Activated CD4-positive, alpha-beta T cell treated with anti-CD3 and anti-CD28 coated beads, Interleukin-2, amount 10 ng/mL, durations not matched to agents 24 days and 14 days (primary cell): ENCODE results near the gene COL6A1. TPM values are rescaled to one million over a fixed set of nuclear protein-coding genes. Genes with fewer than 3 reads are reported as not detected.

Experiments used
- DNase-seq: peaks from one replicate; pipeline ENCODE4 v3.0.0; 2022
- H3K27ac Mint-ChIP-seq: one replicate; pipeline ENCODE4 v1.8.0; 2022; ENCODE audit warnings: mild to moderate bottlenecking, mixed read lengths
- H3K27me3 Mint-ChIP-seq: one replicate; pipeline ENCODE4 v1.8.0; 2022; ENCODE audit warnings: mixed read lengths
- H3K36me3 Mint-ChIP-seq: one replicate; pipeline ENCODE4 v1.8.0; 2022; ENCODE audit warnings: low read depth, mild to moderate bottlenecking, mixed read lengths
- H3K4me1 Mint-ChIP-seq: one replicate; pipeline ENCODE4 v1.8.0; 2021; ENCODE audit warnings: mixed read lengths
- H3K4me3 Mint-ChIP-seq: one replicate; pipeline ENCODE4 v1.8.0; 2022; ENCODE audit warnings: mild to moderate bottlenecking, moderate library complexity, mixed read lengths
- H3K9me3 Mint-ChIP-seq: one replicate; pipeline ENCODE4 v1.8.0; 2021; ENCODE audit warnings: mixed read lengths
- intact Hi-C: fragments of 100-400 bp; cut with micrococcal nuclease; formaldehyde crosslinking; loops from one replicate; pipeline ENCODE4 v1.15.1; 2023
- total RNA-seq: library from RNA; stranded (reverse); gene quantifications from 2 replicates; pipeline ENCODE4 v1.2.3, GENCODE V29; 2022

Gene COL6A1
- total RNA-seq, 1 donor from 2014 or later = 0.40 TPM

DNA sequence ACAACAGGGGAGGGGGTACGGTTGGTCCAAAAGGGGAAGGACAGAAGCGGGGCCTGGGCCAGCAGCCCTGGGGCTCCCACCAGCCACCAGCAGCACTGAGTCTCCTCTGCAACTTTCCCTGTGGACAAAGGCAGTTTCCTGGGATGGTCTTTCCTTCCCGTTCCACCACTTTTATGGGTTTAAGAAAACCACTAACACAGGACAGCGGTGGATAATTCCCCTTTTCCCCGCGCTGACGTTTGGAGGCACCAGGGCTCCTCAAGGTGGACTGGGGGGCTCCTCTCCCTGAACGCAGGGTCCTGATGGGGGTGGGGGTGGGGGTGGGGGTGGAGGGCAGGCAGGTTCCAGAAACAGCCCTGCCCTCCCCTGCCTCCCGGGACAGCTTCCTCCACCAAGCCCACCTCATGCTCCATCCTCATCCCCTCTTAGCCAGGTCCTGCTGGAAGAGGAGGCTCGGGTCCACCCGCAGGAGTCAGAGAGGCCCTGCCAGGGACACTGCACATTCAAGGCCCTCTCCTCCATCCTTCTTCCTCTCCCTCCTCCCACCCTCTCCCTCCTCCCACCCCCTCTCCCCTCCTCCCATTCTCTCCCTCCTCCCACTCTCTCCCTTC, 4.8 kb upstream of the COL6A1 start:
- Mint-ChIP-seq H3K27me3 (peaks cover 30% of the 10 kb centered on the region), H3K4me3 (no peak overlapping the region), H3K27ac (no peak overlapping the region), H3K4me1 (peaks cover 11% of the 10 kb centered on the region), H3K36me3 (no peaks in the 10 kb centered on the region), H3K9me3 (no peaks in the 10 kb centered on the region)
- DNase-seq = no peak
- intact Hi-C loops = no loop called here

DNA sequence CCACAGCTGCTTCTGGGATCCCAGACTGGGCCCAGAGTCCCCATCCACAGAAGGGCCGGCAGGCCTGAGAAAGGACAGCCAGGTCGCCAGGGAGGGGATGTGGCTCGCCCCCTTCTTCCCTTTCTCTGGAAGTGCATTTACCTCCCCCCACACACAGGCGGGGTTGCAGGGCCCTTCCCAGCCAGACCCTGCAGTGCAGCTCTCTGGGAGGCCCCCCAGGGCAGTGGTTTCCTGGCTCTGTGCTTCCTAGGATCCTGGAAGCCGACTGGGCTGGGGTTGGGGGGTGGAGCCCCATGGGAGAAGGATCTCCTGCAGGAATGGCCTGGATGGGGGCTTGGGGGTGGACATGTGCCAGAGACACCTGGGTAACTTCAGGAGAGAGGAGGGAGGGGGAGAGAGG, 4.2 kb upstream of the COL6A1 start:
- H3K27ac Mint-ChIP-seq = no peak overlapping the region

DNA sequence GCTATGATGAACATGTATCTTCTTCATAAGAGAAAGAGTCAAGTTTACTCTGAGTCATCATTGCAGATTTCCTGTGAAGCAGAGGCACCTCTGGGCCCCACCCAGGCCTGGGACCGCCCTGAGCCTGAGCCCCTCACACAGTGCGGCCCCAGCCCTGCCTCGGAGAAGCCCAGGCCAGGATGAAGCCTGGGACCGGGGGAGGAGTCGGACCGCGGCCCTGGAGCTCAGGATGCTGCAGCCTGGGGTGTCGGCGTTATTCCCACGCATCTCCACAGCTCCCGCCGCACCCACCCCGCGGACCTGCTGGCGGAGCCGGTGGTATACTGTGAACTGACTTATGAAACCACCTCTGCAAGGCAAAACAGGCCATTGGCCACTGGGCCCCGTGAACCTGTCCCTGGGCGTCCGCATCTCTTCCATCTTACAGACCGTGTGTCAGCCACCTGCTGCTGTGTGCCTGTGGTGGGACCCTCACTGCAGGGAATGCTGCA, 2.4 kb upstream of the COL6A1 start:
- no peaks in the 10 kb centered on the region for H3K9me3 Mint-ChIP-seq
- H3K27me3 Mint-ChIP-seq = peaks cover 32% of the 10 kb centered on the region
- peaks cover 9% of the 10 kb centered on the region for H3K4me1 Mint-ChIP-seq
- H3K27ac Mint-ChIP-seq = no peak overlapping the region
- no peak overlapping the region for H3K4me3 Mint-ChIP-seq
- intact Hi-C loops = no loop called here
- DNase-seq = no peak
- H3K36me3 Mint-ChIP-seq = no peaks in the 10 kb centered on the region

More for the DNA sequence above, 4.2 kb upstream of the COL6A1 start:
- no peak overlapping the region for H3K4me3 Mint-ChIP-seq
- intact Hi-C loops = no loop called here
- no peaks in the 10 kb centered on the region for H3K9me3 Mint-ChIP-seq
- H3K36me3 Mint-ChIP-seq = no peaks in the 10 kb centered on the region
- H3K4me1 Mint-ChIP-seq = peaks cover 12% of the 10 kb centered on the region
- peaks cover 31% of the 10 kb centered on the region for H3K27me3 Mint-ChIP-seq
- DNase-seq = no peak

DNA sequence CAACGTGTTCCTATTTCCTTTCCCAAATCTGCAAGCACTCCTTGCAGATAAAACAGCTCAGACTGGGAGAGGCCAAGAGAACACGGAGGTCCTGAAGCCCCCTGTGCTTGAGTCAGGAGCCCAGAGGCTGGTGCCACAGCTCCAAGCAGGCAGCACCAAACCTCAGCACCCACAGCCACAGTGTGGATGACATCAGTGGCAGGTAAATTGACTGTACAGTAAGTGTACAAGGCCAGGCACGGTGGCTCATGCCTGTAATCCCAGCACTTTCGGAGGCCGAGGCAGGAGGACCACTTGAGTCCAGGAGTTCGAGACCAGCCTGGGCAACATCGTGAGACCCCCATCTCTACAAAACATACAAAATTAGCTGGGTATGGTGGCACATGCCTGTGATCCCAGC, 1.9 kb upstream of the COL6A1 start:
- DNase-seq = peak; percentile 58
- Mint-ChIP-seq H3K4me1 (peaks cover 7% of the 10 kb centered on the region), H3K4me3 (no peak overlapping the region), H3K9me3 (no peaks in the 10 kb centered on the region), H3K27me3 (peaks cover 31% of the 10 kb centered on the region), H3K36me3 (no peaks in the 10 kb centered on the region), H3K27ac (no peak overlapping the region)
- intact Hi-C loops = loop anchor here (5.0 kb wide), 1 partner anchor 118 kb away; the partner anchor contains the start of gene COL6A2

DNA sequence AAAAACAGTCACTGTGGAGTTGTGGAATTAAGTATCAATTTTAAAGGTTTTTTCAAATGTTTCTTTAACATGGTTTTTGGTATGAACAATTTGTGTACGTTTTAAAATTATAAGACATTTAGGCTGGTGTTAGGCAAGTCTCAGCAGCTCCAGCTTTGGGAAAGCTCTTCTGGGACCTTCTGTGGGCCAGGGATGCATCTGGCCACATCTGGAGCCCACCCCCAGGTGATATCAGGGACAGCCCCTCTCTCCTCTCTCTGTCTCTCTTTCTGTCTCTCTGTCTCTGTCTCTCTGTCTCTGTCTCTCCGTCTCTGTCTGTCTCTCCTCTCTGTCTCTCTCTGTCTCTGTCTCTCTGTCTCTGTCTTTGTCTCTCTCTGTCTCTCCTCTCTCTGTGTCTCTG, 1.3 kb upstream of the COL6A1 start:
- Mint-ChIP-seq H3K36me3 (no peaks in the 10 kb centered on the region), H3K9me3 (no peaks in the 10 kb centered on the region), H3K27ac (no peak overlapping the region), H3K4me3 (no peak overlapping the region), H3K27me3 (peaks cover 31% of the 10 kb centered on the region), H3K4me1 (peaks cover 7% of the 10 kb centered on the region)
- intact Hi-C loops = loop anchor here (5.0 kb wide), 1 partner anchor 117 kb away; the partner anchor contains the start of gene COL6A2
- DNase-seq = no peak

DNA sequence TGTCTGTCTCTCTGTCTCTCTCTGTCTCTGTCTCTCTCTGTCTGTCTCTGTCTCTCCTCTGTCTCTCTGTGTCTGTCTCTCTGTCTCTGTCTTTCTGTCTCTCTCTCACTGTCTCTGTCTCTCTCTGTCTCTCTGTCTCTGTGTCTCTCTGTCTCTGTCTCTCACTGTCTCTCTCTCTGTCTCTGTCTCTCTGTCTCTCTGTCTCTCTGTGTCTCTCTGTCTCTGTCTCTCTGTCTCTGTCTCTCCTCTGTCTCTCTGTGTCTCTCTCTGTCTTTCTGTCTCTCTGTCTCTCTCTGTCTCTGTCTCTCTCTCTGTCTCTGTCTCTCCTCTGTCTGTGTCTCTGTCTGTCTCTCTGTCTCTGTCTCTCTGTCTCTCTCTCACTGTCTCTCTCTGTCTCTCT, 873 bp upstream of the COL6A1 start:
- peaks cover 27% of the 10 kb centered on the region for H3K27me3 Mint-ChIP-seq
- DNase-seq = no peak
- H3K36me3 Mint-ChIP-seq = no peaks in the 10 kb centered on the region
- intact Hi-C loops = loop anchor here (5.0 kb wide), 1 partner anchor 117 kb away; the partner anchor contains the start of gene COL6A2
- no peak overlapping the region for H3K4me3 Mint-ChIP-seq
- H3K9me3 Mint-ChIP-seq = no peaks in the 10 kb centered on the region
- no peak overlapping the region for H3K27ac Mint-ChIP-seq
- H3K4me1 Mint-ChIP-seq = peaks cover 7% of the 10 kb centered on the region

DNA sequence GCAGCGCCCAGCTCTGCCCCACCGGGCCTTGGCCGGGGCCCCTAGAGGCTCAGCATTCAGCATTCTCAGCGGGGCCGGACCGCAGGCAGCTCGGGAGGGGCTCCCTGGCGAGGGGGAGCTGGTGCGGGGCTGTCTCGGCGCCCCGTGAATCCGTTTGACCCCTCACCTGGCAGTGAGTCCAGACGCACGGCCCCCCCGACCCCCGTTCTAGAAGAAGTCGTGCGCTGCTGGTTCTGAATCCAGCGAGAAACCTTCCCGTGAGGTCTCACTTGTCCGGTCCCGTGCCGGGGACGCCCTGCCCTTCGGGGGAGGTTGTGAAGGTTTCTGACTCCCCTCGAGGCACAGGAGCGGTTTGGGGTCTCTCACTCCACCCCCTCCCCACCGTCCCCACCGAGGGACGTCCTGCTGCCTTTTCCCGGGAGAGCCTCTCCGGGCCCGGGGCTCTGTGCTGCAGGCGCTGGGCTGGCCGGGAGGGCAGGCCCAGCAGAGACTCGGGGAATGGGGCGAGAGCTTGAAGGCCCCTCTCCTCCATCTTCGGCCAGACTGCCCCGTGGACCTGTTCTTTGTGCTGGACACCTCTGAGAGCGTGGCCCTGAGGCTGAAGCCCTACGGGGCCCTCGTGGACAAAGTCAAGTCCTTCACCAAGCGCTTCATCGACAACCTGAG, 655 bp downstream of the COL6A1 start:
- DNase-seq = peak; percentile 62
- Mint-ChIP-seq H3K4me1 (peaks cover 5% of the 10 kb centered on the region), H3K4me3 (peak overlapping the region; percentile 34)

DNA sequence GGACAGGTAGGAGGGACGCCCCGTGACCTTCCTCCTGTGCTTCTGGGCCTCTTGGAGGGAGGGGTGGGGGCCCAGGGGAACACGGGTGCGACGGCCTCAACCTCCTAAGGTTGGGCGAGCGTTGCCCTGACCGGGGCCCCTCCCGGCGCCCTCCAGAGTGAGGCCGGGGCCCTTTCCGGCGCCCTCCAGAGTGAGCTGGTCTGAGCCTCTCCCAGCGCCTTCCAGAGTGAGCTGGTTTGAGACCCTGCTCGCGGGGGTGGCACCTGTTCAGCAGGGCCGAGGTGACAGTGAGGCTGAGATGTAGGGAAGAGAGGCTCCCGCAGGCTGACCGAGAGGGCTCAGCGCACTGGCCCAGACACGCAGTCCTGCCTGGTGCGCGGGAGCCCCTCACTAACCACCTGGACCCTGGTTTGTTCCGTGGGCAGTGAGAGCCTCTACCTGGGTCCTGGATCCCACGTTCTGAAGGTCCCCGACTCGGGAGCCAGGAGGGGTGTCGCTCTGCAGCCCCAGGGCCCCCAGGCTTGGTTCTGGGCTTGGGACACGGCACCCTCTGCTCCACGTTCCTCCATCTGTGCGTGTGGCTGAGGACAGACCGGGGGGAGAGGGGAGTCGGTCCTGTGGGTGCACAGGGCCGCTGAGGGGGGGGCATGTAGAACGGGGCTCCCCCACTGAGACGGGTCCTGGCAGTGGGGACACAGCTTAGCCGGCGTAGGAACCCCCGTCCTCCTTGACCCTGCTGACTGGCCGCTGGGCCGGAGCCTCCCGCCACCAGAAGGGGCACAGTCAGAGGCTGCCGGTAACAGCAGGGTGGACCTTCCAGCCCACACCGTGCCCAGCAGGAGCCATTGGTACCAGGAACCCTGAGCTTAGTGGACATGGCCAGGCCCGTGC, 1.4 kb downstream of the COL6A1 start:
- Mint-ChIP-seq H3K36me3 (no peaks in the 10 kb centered on the region), H3K27ac (no peak overlapping the region), H3K27me3 (peaks cover 21% of the 10 kb centered on the region), H3K4me1 (peaks cover 5% of the 10 kb centered on the region), H3K9me3 (no peaks in the 10 kb centered on the region), H3K4me3 (peak overlapping the region; percentile 34)
- intact Hi-C loops = loop anchor here (5.0 kb wide), 1 partner anchor 114 kb away; the partner anchor contains the start of gene COL6A2
- DNase-seq = peak; percentile 57

More for the DNA sequence above, 655 bp downstream of the COL6A1 start:
- Mint-ChIP-seq H3K36me3 (no peaks in the 10 kb centered on the region), H3K27ac (no peak overlapping the region), H3K27me3 (peaks cover 21% of the 10 kb centered on the region), H3K9me3 (no peaks in the 10 kb centered on the region)
- intact Hi-C loops = loop anchor here (5.0 kb wide), 1 partner anchor 115 kb away; the partner anchor contains the start of gene COL6A2

DNA sequence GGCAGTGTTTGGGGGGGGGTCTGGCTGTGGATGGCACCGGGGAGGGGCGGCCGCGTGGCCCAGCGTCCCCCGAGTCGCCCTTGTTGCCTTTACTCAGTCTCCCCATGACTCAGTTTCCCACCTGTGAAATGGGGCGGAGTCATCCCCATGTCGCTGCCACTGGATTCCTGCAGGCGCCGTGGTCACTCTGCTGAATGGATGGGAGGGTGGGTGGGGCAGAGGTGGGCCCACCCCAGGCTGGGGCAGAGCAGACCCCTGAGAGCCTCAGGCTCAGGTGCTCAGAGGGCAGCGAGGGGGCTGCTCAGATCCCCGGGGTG, 2.0 kb downstream of the COL6A1 start:
- Mint-ChIP-seq H3K9me3 (no peaks in the 10 kb centered on the region), H3K27me3 (peaks cover 16% of the 10 kb centered on the region), H3K27ac (no peak overlapping the region), H3K4me1 (peaks cover 1% of the 10 kb centered on the region), H3K4me3 (no peak overlapping the region), H3K36me3 (no peaks in the 10 kb centered on the region)
- DNase-seq = no peak
- intact Hi-C loops = loop anchor here (5.0 kb wide), 1 partner anchor 114 kb away; the partner anchor contains the start of gene COL6A2

DNA sequence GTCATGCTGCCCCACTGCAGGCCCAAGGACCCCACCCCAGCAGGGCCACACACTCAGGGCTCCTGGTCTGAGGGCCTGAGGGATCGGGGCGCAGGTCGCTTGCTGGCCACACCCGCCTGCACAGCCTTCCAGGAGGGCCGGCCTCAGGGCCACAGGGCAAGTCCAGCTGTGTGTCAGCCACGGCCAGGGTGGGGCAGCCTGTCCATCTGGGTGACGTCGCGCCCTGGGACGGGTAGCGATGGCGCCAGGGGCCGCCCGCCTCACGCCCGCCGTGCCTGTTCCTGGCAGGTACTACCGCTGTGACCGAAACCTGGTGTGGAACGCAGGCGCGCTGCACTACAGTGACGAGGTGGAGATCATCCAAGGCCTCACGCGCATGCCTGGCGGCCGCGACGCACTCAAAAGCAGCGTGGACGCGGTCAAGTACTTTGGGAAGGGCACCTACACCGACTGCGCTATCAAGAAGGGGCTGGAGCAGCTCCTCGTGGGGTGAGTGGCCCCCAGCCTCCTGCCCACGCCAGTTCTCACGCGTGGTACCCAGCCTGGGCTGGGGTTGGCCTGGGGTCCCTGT, 2.5 kb downstream of the COL6A1 start:
- no peak for DNase-seq
- intact Hi-C loops = loop anchor here (5.0 kb wide), 1 partner anchor 113 kb away; the partner anchor contains the start of gene COL6A2
- Mint-ChIP-seq H3K36me3 (no peaks in the 10 kb centered on the region), H3K4me1 (peaks cover 1% of the 10 kb centered on the region), H3K9me3 (no peaks in the 10 kb centered on the region), H3K27ac (no peak overlapping the region), H3K4me3 (no peak overlapping the region), H3K27me3 (peaks cover 16% of the 10 kb centered on the region)

DNA sequence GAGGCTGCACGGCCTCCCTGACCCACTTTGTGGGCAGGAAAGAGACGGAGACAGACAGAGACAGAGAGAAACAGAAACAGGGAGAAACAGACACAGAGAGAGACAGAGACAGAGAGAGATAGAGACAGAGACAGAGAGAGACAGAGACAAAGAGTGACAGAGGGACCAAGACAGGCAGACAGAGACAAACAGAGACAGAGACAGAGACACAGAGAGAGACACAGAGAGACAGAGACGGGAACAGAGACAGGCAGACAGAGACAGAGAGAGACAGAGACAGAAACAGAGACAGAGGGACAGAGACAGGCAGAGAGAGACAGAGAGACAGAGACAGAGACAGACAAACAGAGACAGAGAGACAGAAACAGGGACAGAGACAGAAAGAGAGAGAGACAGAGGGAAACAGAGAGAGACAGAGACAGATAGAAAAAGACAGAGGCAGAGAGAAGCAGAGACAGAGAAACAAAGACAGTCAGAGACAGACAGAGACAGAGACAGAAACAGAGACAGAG, 3.1 kb downstream of the COL6A1 start:
- Mint-ChIP-seq H3K36me3 (no peaks in the 10 kb centered on the region), H3K27me3 (peaks cover 13% of the 10 kb centered on the region), H3K4me1 (peaks cover 1% of the 10 kb centered on the region), H3K27ac (peak overlapping the region; percentile 7), H3K9me3 (no peaks in the 10 kb centered on the region), H3K4me3 (no peak overlapping the region)
- intact Hi-C loops = loop anchor here (5.0 kb wide), 1 partner anchor 113 kb away; the partner anchor contains the start of gene COL6A2
- DNase-seq = no peak

DNA sequence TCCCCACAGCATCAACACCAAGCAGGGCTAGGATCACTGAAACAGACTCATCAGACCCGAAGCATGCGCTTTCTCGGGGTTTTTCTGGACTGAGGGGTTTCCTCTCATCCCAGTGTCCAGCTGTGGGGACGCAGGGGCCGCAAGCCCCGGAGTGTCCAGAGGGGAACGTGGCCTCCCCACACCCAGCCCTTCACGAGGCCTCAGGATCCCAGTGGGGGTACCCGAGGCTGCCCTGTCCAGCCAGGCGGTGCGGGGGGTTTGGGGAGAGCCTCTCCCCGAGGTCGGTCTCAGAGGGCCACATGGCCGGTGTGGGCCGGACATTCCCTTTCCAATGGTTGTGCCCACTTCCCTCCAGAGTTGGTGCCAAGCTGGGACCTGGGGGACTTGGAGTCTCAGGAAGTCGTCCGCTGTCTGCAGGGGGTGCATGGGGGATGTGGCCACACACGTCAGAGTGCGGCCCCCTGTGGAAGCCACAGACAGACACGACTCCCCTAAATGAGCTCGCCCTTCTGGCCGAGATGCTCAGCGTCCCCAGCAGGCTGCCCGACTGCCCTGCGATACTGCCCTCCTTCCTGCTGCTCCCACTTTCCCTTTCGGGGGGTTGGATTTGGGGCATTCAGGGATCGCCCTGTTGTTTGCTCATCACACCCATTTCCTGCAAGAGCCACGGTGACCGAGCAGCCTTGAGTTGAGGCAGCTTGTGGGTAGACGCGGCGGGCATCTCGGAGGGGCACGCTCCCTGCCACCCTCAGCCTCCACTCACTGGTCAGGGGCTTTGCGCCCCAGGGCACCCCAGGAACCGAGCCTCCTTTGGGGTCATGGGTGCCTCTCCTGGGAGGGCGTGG, 4.1 kb downstream of the COL6A1 start:
- Mint-ChIP-seq H3K27ac (no peak overlapping the region), H3K9me3 (no peaks in the 10 kb centered on the region), H3K27me3 (peaks cover 13% of the 10 kb centered on the region), H3K4me3 (no peak overlapping the region), H3K4me1 (peaks cover 1% of the 10 kb centered on the region), H3K36me3 (no peaks in the 10 kb centered on the region)
- intact Hi-C loops = no loop called here
- DNase-seq = no peak
